ENCODE measurements around the gene ENAM.
A peak's percentile ranks its signal among the peaks of the same experiment; 100 is the strongest.

The ENAM gene

GRCh38 chr4:70600977-70601376 lies 27.6 kb upstream of the ENAM start:
- ATAC-seq = no peak
- TF ChIP-seq TOX (CRISPR knock-in tag; IDR thresholded peaks at IDR 0.05; ENCODE audit: borderline replicate concordance) = no peak
- no peak for TF ChIP-seq ZNF8 (CRISPR knock-in tag; IDR thresholded peaks at IDR 0.05)
- no peak for TF ChIP-seq PPARA (CRISPR knock-in tag; IDR thresholded peaks at IDR 0.05; ENCODE audit: borderline replicate concordance)

DNA sequence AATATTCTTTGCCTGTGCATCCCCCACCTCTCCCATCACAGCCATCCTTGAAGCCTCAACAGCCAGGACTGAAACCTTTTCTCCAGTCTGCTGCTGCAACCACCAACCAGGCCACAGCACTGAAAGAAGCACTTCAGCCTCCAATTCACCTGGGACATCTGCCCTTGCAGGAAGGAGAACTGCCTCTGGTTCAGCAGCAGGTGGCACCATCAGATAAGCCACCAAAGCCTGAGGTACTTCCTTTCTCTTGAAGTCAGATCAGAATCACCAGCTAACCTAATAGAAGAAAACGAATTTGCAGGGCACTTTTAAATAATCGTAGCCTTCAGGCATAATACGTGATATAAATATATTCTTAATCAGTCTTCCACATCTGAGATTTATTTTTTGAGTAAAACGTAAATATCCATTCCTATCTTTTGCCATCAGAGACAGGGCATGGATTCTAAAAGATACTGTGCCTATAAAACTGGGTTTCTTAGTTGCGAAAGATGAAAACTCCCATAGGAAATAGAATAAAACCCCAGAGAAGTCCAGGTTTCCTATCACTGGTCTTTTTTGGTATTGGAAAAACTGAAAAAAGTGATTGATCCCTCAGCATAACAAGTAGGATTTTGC lies 27.0 kb upstream of the ENAM start:
- ATAC-seq = peak; percentile 96

GRCh38 chr4:70603856-70604255 lies 24.7 kb upstream of the ENAM start:
- TF ChIP-seq RARB (CRISPR knock-in tag; IDR thresholded peaks at IDR 0.05) (no peak), SNAI2 (CRISPR knock-in tag; IDR thresholded peaks at IDR 0.05) (no peak), GLIS3 (CRISPR knock-in tag; IDR thresholded peaks at IDR 0.05) (no peak), BACH2 (CRISPR knock-in tag; IDR thresholded peaks at IDR 0.05; ENCODE audit: borderline replicate concordance) (no peak)
- no peak for ATAC-seq

More for the DNA sequence above, 27.0 kb upstream of the ENAM start:
- TF ChIP-seq PPARA (CRISPR knock-in tag; IDR thresholded peaks at IDR 0.05; ENCODE audit: borderline replicate concordance) (no peak), ZNF8 (CRISPR knock-in tag; IDR thresholded peaks at IDR 0.05) (no peak), ZNF565 (CRISPR knock-in tag; conservative IDR thresholded peaks at IDR 0.05; ENCODE audit: low read depth) (no peak), OSR1 (CRISPR knock-in tag; IDR thresholded peaks at IDR 0.05) (no peak), TSHZ2 (CRISPR knock-in tag; IDR thresholded peaks at IDR 0.05) (no peak), BACH2 (CRISPR knock-in tag; IDR thresholded peaks at IDR 0.05; ENCODE audit: borderline replicate concordance) (no peak), CREB5 (CRISPR knock-in tag; IDR thresholded peaks at IDR 0.05; ENCODE audit: low read depth) (no peak), ZFP30 (CRISPR knock-in tag; IDR thresholded peaks at IDR 0.05) (no peak), GLIS3 (CRISPR knock-in tag; IDR thresholded peaks at IDR 0.05) (no peak), SNAI2 (CRISPR knock-in tag; IDR thresholded peaks at IDR 0.05) (no peak), TOX (CRISPR knock-in tag; IDR thresholded peaks at IDR 0.05; ENCODE audit: borderline replicate concordance) (no peak)
- TF ChIP-seq, protein P1, sequence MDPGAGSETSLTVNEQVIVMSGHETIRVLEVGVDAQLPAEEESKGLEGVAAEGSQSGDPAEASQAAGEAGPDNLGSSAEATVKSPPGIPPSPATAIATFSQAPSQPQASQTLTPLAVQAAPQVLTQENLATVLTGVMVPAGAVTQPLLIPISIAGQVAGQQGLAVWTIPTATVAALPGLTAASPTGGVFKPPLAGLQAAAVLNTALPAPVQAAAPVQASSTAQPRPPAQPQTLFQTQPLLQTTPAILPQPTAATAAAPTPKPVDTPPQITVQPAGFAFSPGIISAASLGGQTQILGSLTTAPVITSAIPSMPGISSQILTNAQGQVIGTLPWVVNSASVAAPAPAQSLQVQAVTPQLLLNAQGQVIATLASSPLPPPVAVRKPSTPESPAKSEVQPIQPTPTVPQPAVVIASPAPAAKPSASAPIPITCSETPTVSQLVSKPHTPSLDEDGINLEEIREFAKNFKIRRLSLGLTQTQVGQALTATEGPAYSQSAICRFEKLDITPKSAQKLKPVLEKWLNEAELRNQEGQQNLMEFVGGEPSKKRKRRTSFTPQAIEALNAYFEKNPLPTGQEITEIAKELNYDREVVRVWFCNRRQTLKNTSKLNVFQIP (CRISPR knock-in tag; IDR thresholded peaks at IDR 0.05; ENCODE audit: borderline replicate concordance, low read depth) = no peak

GRCh38 chr4:70606459-70606858 lies 22.1 kb upstream of the ENAM start:
- TF ChIP-seq ZNF565 (CRISPR knock-in tag; conservative IDR thresholded peaks at IDR 0.05; ENCODE audit: low read depth) (no peak), TSHZ2 (CRISPR knock-in tag; IDR thresholded peaks at IDR 0.05) (no peak)
- no peak for ATAC-seq

GRCh38 chr4:70607334-70607853 lies 21.1 kb upstream of the ENAM start:
- no peak for ATAC-seq
- TF ChIP-seq, protein P1 (CRISPR knock-in tag; IDR thresholded peaks at IDR 0.05; ENCODE audit: borderline replicate concordance, low read depth) = no peak
- TF ChIP-seq ARNTL (CRISPR knock-in tag; IDR thresholded peaks at IDR 0.05; ENCODE audit: borderline replicate concordance, low read depth) (no peak), ZNF8 (CRISPR knock-in tag; IDR thresholded peaks at IDR 0.05) (no peak), ZFP30 (CRISPR knock-in tag; IDR thresholded peaks at IDR 0.05) (no peak), BACH2 (CRISPR knock-in tag; IDR thresholded peaks at IDR 0.05; ENCODE audit: borderline replicate concordance) (no peak), CREB5 (CRISPR knock-in tag; IDR thresholded peaks at IDR 0.05; ENCODE audit: low read depth) (no peak), TOX (CRISPR knock-in tag; IDR thresholded peaks at IDR 0.05; ENCODE audit: borderline replicate concordance) (no peak), OSR1 (CRISPR knock-in tag; IDR thresholded peaks at IDR 0.05) (no peak)
- TF ChIP-seq, protein P2, sequence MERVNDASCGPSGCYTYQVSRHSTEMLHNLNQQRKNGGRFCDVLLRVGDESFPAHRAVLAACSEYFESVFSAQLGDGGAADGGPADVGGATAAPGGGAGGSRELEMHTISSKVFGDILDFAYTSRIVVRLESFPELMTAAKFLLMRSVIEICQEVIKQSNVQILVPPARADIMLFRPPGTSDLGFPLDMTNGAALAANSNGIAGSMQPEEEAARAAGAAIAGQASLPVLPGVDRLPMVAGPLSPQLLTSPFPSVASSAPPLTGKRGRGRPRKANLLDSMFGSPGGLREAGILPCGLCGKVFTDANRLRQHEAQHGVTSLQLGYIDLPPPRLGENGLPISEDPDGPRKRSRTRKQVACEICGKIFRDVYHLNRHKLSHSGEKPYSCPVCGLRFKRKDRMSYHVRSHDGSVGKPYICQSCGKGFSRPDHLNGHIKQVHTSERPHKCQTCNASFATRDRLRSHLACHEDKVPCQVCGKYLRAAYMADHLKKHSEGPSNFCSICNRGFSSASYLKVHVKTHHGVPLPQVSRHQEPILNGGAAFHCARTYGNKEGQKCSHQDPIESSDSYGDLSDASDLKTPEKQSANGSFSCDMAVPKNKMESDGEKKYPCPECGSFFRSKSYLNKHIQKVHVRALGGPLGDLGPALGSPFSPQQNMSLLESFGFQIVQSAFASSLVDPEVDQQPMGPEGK (CRISPR knock-in tag; IDR thresholded peaks at IDR 0.05; ENCODE audit: borderline replicate concordance) = no peak

Measured in SK-N-SH treated with all-trans-retinoic acid at 6 μM for 48 hours (cell line).